Lower leg skin (tissue), 4 donors: ENCODE measurements around the gene GLB1L2. TPM values are rescaled to one million over a fixed set of nuclear protein-coding genes. Genes with fewer than 3 reads are reported as not detected.

ENCODE experiments used
- DNase-seq, 2 donors: peaks; one replicate each; pipeline ENCODE4 v3.0.0-alpha.2; 2019; ENCODE audit warnings: low spot score in 2 of 2
- H3K4me3 ChIP-seq: fragments of 200-600 bp; sonication (generic); 2 replicates; pipeline ENCODE4 v1.5.1; 2017; ENCODE audit warnings: mild to moderate bottlenecking, low read depth; ENCODE audit not compliant: poor library complexity, severe bottlenecking
- POLR2A ChIP-seq, 2 donors: fragments of 450-650 bp; IDR thresholded peaks; one replicate each; pipeline ENCODE4 v1.6.1; 2016 to 2017; ENCODE audit warnings: antibody characterized with exemption in 2 of 2, mild to moderate bottlenecking in 1 of 2, moderate library complexity in 1 of 2
- WGBS, 2 donors: methylation state at CpG; one replicate each; pipeline ENCODE4 v1.1.5; 2018; 5-methylcytosine and 5-hydroxymethylcytosine counted together
- intact Hi-C: fragments of 100-400 bp; cut with DNase I; formaldehyde crosslinking; loops from one replicate; pipeline ENCODE4 v1.15.0; 2023; ENCODE audit warnings: low total_unique reads
- total RNA-seq, 4 donors: library from RNA; depleted of rRNA; stranded (reverse); fragments of >200 nt; gene quantifications; one replicate each; pipeline ENCODE4 v1.1.0, GENCODE V29; 2016
- TF ChIP-seq, protein P1 (sequence below), 3 donors: fragments of 450-650 bp; IDR thresholded peaks; one replicate each; pipeline ENCODE4 v1.5.1; 2016; ENCODE audit warnings: antibody characterized with exemption in 3 of 3, mild to moderate bottlenecking in 3 of 3, moderate library complexity in 2 of 3

GLB1L2 gene
- total RNA-seq, 4 donors from 2014 or later = 9.1 to 21.6 (median 15.1) TPM

- WGBS, 2 donors = 73 to 75% methylated on average over 2 of the region's 2 CpGs
- no peak for TF ChIP-seq POLR2A (IDR thresholded peaks at IDR 0.05)
- TF ChIP-seq, protein P1, sequence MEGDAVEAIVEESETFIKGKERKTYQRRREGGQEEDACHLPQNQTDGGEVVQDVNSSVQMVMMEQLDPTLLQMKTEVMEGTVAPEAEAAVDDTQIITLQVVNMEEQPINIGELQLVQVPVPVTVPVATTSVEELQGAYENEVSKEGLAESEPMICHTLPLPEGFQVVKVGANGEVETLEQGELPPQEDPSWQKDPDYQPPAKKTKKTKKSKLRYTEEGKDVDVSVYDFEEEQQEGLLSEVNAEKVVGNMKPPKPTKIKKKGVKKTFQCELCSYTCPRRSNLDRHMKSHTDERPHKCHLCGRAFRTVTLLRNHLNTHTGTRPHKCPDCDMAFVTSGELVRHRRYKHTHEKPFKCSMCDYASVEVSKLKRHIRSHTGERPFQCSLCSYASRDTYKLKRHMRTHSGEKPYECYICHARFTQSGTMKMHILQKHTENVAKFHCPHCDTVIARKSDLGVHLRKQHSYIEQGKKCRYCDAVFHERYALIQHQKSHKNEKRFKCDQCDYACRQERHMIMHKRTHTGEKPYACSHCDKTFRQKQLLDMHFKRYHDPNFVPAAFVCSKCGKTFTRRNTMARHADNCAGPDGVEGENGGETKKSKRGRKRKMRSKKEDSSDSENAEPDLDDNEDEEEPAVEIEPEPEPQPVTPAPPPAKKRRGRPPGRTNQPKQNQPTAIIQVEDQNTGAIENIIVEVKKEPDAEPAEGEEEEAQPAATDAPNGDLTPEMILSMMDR (IDR thresholded peaks at IDR 0.05) = no peak
- no peak overlapping the region for H3K4me3 ChIP-seq
- DNase-seq = no peak
- intact Hi-C loops = no loop called here
Measured at GRCh38 chr11:134355136-134355535, 23.3 kb downstream of the GLB1L2 start.

DNA sequence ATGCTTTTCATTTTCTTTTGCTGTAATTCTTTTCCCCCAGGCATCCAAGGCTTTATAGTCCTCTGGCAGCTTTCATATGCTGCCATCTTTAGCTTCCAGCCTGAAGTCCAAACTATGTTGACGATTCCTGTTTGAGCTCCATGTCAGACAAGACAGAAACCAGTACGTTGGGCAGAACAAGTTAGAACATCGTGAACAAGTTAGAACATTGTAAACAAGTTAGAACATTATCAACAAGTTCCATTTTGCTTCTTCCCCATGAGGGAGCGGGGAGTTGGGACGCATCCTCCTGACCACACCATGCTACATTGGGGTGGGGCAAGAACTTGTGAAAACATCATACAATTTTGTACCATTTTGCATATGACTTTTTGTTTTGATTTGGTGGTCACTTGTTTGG, 23.9 kb downstream of the GLB1L2 start:
- TF ChIP-seq, protein P1 (IDR thresholded peaks at IDR 0.05) = no peak
- TF ChIP-seq POLR2A (IDR thresholded peaks at IDR 0.05) = no peak
- DNase-seq = no peak
- no peak overlapping the region for H3K4me3 ChIP-seq
- intact Hi-C loops = no loop called here
- WGBS, 2 donors = 56 to 69% methylated on average over 5 of the region's 5 CpGs

GRCh38 chr11:134356656-134357544, 25.1 kb downstream of the GLB1L2 start:
- WGBS, 2 donors = 87 to 92% methylated on average over 21 of the region's 21 CpGs
- TF ChIP-seq, protein P1 (IDR thresholded peaks at IDR 0.05) = no peak
- no peak for TF ChIP-seq POLR2A (IDR thresholded peaks at IDR 0.05)
- DNase-seq = peak in 1 of 2 donors; percentile 67
- intact Hi-C loops = no loop called here
- H3K4me3 ChIP-seq = no peak overlapping the region

DNA sequence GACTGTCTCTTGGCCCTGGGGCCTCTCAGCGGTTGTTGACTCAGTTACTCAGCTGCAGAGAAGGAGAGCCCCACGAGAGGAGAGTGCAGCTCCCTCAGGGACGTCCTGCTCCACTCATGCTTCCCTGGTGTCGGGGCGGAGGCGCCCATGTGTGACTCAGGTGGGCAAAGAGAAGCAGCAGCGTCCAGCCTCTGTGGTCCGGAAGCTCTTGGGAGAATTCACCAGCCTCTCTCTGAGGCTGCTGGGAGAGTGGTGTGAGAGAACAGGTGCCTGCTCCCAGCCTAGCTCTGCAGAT, 25.7 kb downstream of the GLB1L2 start:
- 86 to 89% methylated on average over 8 of the region's 8 CpGs for WGBS, 2 donors
- TF ChIP-seq, protein P1 (IDR thresholded peaks at IDR 0.05) = no peak
- TF ChIP-seq POLR2A (IDR thresholded peaks at IDR 0.05) = no peak
- intact Hi-C loops = no loop called here
- no peak overlapping the region for H3K4me3 ChIP-seq
- DNase-seq = no peak

- peak in 1 of 2 donors; percentile 62 for DNase-seq
Measured at GRCh38 chr11:134358165-134358855, 26.5 kb downstream of the GLB1L2 start.

More at GRCh38 chr11:134358165-134358855, 26.5 kb downstream of the GLB1L2 start:
- H3K4me3 ChIP-seq = no peak overlapping the region
- 83 to 87% methylated on average over 23 to 27 of the region's 27 CpGs for WGBS, 2 donors
- TF ChIP-seq POLR2A (IDR thresholded peaks at IDR 0.05) = no peak
- TF ChIP-seq, protein P1 (IDR thresholded peaks at IDR 0.05) = no peak
- intact Hi-C loops = no loop called here
